ENCODE results near the gene CCDC116.

DNA sequence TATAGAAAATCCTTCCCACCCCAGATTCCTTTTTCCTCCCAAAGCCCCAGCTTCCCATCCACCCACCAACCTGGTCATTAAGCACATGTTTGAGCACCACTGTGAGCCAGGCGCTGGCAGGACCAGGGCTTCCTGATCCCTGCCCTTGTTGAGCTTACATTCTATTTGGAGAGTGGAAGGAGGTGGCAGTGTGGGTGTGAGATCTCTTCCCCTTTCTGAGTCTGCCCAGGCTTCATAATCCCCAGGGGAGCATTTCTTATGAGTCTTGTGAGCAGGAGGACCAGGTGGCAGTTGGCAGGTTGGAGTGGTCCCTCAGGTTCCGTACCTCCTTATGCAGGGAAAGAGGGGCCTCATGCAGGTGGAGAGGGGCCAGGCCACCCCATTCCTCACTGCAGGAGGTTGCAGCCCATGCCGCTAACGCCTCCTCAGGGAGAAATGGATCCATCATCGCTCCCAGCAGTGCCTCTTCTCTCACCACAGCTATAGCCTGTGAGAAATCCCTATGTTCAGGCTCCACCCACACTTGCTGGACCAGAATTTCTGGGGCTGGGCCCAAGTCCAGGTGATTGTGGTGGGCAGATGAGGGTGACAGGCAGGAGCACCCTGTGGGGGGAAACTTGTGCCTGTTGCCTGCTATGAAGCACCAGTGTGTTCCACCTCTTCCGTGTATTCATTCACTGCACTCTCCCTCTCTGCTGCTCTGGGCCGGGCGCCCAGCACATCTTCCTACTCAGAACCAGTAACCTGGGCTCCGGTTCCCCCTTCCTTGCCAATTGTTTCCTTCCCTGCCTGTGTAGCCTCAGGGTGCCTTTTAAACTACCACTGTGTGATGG, 41.5 kb upstream of the CCDC116 start:
- TF ChIP-seq, protein P1, sequence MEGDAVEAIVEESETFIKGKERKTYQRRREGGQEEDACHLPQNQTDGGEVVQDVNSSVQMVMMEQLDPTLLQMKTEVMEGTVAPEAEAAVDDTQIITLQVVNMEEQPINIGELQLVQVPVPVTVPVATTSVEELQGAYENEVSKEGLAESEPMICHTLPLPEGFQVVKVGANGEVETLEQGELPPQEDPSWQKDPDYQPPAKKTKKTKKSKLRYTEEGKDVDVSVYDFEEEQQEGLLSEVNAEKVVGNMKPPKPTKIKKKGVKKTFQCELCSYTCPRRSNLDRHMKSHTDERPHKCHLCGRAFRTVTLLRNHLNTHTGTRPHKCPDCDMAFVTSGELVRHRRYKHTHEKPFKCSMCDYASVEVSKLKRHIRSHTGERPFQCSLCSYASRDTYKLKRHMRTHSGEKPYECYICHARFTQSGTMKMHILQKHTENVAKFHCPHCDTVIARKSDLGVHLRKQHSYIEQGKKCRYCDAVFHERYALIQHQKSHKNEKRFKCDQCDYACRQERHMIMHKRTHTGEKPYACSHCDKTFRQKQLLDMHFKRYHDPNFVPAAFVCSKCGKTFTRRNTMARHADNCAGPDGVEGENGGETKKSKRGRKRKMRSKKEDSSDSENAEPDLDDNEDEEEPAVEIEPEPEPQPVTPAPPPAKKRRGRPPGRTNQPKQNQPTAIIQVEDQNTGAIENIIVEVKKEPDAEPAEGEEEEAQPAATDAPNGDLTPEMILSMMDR (IDR thresholded peaks at IDR 0.05): no peak
- TF ChIP-seq POLR2AphosphoS5 (IDR thresholded peaks at IDR 0.05): no peak

All from upper lobe of left lung (tissue), 4 donors.